SK-N-SH treated with all-trans-retinoic acid at 6 μM for 48 hours (cell line): ENCODE data around the gene ZNF646.

Experiments used
- ATAC-seq: fragments of 200-7000 bp; cut with Tn5 transposase; 3 replicates; pipeline ENCODE4 v1.9.1; 2020; ENCODE audit warnings: mild to moderate bottlenecking, moderate library complexity
- BACH2 ChIP-seq: fragments of 250-450 bp; sonication (Bioruptor Pico); IDR thresholded peaks from 2 replicates; pipeline ENCODE4 v1.9.0; 2021; ENCODE audit warnings: mild to moderate bottlenecking, borderline replicate concordance
- CSDC2 ChIP-seq: fragments of 250-450 bp; sonication (Bioruptor Pico); IDR thresholded peaks from 2 replicates; pipeline ENCODE4 v1.5.0; 2020; ENCODE audit warnings: mild to moderate bottlenecking, moderate library complexity
- ESRRG ChIP-seq: fragments of 250-450 bp; sonication (Bioruptor Pico); IDR thresholded peaks from 2 replicates; pipeline ENCODE4 v1.6.1; 2021; ENCODE audit warnings: mild to moderate bottlenecking
- GLIS3 ChIP-seq: fragments of 250-450 bp; sonication (Bioruptor Pico); IDR thresholded peaks from 2 replicates; pipeline ENCODE4 v1.5.0; 2020; ENCODE audit warnings: mild to moderate bottlenecking, moderate library complexity
- ISL1 ChIP-seq: fragments of 250-450 bp; sonication (Bioruptor Pico); IDR thresholded peaks from 2 replicates; pipeline ENCODE4 v2.1.2; 2022; ENCODE audit warnings: mild to moderate bottlenecking, moderate library complexity
- POU6F1 ChIP-seq: fragments of 250-450 bp; sonication (Bioruptor Pico); IDR thresholded peaks from 2 replicates; pipeline ENCODE4 v1.8.0; 2021; ENCODE audit warnings: low read depth, mild to moderate bottlenecking, moderate library complexity, borderline replicate concordance
- TCF4 ChIP-seq: fragments of 250-450 bp; sonication (Bioruptor Pico); IDR thresholded peaks from 2 replicates; pipeline ENCODE4 v1.8.0; 2021; ENCODE audit warnings: mild to moderate bottlenecking, moderate library complexity, borderline replicate concordance
- ZFP3 ChIP-seq: fragments of 250-450 bp; sonication (Bioruptor Pico); IDR thresholded peaks from 2 replicates; pipeline ENCODE4 v1.5.0; 2020; ENCODE audit warnings: mild to moderate bottlenecking, moderate library complexity
- ZFP30 ChIP-seq: fragments of 450-650 bp; formaldehyde crosslinking; IDR thresholded peaks from 2 replicates; pipeline ENCODE4 v1.5.0; 2022; ENCODE audit warnings: mild to moderate bottlenecking, moderate library complexity
- ZNF565 ChIP-seq: fragments of 450-650 bp; formaldehyde crosslinking; conservative IDR thresholded peaks from 2 replicates; pipeline ENCODE4 v1.5.0; 2020; ENCODE audit warnings: low read depth, mild to moderate bottlenecking, moderate library complexity
- ZNF70 ChIP-seq: fragments of 450-650 bp; formaldehyde crosslinking; IDR thresholded peaks from 2 replicates; pipeline ENCODE4 v1.5.0; 2020; ENCODE audit warnings: mild to moderate bottlenecking, moderate library complexity
- ZNF8 ChIP-seq: fragments of 450-650 bp; formaldehyde crosslinking; IDR thresholded peaks from 2 replicates; pipeline ENCODE4 v1.5.0; 2020; ENCODE audit warnings: mild to moderate bottlenecking, moderate library complexity
- TF ChIP-seq, protein P1 (sequence below): fragments of 250-450 bp; sonication (Bioruptor Pico); IDR thresholded peaks from 2 replicates; pipeline ENCODE4 v1.5.0; 2020; ENCODE audit warnings: mild to moderate bottlenecking, moderate library complexity
- TF ChIP-seq, protein P2 (sequence below): fragments of 250-450 bp; sonication (Bioruptor Pico); IDR thresholded peaks from 2 replicates; pipeline ENCODE4 v1.5.1; 2020; ENCODE audit warnings: low read depth, mild to moderate bottlenecking, moderate library complexity
- TF ChIP-seq, protein P3 (sequence below): fragments of 250-450 bp; sonication (Bioruptor Pico); IDR thresholded peaks from 2 replicates; pipeline ENCODE4 v1.8.0; 2020; ENCODE audit warnings: mild to moderate bottlenecking, moderate library complexity, borderline replicate concordance

The ZNF646 gene

GRCh38 chr16:31077024-31077423 lies 2.8 kb downstream of the ZNF646 start:
- ATAC-seq = no peak
- TF ChIP-seq TCF4 (CRISPR knock-in tag) (no peak), BACH2 (CRISPR knock-in tag) (no peak), POU6F1 (CRISPR knock-in tag) (no peak), ZFP3 (no peak), ZFP30 (CRISPR knock-in tag) (no peak), ESRRG (no peak)
- TF ChIP-seq, protein P1, sequence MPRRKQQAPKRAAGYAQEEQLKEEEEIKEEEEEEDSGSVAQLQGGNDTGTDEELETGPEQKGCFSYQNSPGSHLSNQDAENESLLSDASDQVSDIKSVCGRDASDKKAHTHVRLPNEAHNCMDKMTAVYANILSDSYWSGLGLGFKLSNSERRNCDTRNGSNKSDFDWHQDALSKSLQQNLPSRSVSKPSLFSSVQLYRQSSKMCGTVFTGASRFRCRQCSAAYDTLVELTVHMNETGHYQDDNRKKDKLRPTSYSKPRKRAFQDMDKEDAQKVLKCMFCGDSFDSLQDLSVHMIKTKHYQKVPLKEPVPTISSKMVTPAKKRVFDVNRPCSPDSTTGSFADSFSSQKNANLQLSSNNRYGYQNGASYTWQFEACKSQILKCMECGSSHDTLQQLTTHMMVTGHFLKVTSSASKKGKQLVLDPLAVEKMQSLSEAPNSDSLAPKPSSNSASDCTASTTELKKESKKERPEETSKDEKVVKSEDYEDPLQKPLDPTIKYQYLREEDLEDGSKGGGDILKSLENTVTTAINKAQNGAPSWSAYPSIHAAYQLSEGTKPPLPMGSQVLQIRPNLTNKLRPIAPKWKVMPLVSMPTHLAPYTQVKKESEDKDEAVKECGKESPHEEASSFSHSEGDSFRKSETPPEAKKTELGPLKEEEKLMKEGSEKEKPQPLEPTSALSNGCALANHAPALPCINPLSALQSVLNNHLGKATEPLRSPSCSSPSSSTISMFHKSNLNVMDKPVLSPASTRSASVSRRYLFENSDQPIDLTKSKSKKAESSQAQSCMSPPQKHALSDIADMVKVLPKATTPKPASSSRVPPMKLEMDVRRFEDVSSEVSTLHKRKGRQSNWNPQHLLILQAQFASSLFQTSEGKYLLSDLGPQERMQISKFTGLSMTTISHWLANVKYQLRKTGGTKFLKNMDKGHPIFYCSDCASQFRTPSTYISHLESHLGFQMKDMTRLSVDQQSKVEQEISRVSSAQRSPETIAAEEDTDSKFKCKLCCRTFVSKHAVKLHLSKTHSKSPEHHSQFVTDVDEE (CRISPR knock-in tag) = no peak
- TF ChIP-seq, protein P2, sequence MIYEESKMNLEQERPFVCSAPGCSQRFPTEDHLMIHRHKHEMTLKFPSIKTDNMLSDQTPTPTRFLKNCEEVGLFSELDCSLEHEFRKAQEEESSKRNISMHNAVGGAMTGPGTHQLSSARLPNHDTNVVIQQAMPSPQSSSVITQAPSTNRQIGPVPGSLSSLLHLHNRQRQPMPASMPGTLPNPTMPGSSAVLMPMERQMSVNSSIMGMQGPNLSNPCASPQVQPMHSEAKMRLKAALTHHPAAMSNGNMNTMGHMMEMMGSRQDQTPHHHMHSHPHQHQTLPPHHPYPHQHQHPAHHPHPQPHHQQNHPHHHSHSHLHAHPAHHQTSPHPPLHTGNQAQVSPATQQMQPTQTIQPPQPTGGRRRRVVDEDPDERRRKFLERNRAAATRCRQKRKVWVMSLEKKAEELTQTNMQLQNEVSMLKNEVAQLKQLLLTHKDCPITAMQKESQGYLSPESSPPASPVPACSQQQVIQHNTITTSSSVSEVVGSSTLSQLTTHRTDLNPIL (CRISPR knock-in tag) = no peak

- no peak for ATAC-seq
- TF ChIP-seq ISL1 = no peak
- TF ChIP-seq ZNF8 (CRISPR knock-in tag) = no peak
- TF ChIP-seq, protein P3, sequence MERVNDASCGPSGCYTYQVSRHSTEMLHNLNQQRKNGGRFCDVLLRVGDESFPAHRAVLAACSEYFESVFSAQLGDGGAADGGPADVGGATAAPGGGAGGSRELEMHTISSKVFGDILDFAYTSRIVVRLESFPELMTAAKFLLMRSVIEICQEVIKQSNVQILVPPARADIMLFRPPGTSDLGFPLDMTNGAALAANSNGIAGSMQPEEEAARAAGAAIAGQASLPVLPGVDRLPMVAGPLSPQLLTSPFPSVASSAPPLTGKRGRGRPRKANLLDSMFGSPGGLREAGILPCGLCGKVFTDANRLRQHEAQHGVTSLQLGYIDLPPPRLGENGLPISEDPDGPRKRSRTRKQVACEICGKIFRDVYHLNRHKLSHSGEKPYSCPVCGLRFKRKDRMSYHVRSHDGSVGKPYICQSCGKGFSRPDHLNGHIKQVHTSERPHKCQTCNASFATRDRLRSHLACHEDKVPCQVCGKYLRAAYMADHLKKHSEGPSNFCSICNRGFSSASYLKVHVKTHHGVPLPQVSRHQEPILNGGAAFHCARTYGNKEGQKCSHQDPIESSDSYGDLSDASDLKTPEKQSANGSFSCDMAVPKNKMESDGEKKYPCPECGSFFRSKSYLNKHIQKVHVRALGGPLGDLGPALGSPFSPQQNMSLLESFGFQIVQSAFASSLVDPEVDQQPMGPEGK = no peak
- TF ChIP-seq BACH2 (CRISPR knock-in tag) = no peak
- TF ChIP-seq ZNF70 (CRISPR knock-in tag) = no peak
- TF ChIP-seq CSDC2 (CRISPR knock-in tag) = no peak
- TF ChIP-seq ZFP3 = no peak
- no peak for TF ChIP-seq POU6F1 (CRISPR knock-in tag)
- TF ChIP-seq TCF4 (CRISPR knock-in tag) = no peak
- no peak for TF ChIP-seq ZNF565 (CRISPR knock-in tag)
- TF ChIP-seq GLIS3 (CRISPR knock-in tag) = no peak
- no peak for TF ChIP-seq ZFP30 (CRISPR knock-in tag)
Measured at GRCh38 chr16:31077592-31078396, 3.6 kb downstream of the ZNF646 start.

DNA sequence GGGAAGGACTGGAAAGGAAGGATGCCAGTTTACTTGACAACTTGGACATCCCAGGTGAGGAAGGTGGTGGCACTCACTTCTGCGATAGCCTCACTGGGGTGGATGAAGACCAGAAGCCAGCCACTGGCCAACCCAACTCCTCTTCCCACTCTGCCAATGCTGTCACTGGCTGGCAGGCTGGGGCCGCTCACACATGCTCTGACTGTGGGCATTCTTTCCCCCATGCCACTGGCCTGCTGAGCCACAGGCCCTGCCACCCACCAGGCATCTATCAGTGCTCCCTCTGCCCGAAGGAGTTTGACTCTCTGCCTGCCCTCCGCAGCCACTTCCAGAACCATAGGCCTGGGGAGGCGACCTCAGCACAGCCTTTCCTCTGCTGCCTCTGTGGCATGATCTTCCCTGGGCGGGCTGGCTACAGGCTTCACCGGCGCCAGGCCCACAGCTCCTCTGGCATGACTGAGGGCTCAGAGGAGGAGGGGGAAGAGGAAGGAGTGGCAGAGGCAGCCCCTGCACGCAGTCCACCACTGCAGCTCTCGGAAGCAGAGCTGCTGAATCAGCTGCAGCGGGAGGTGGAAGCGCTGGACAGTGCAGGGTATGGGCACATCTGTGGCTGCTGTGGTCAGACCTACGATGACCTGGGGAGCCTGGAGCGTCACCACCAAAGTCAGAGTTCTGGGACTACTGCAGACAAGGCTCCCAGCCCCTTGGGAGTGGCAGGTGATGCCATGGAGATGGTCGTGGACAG lies 4.5 kb downstream of the ZNF646 start:
- ATAC-seq = no peak
- no peak for TF ChIP-seq POU6F1 (CRISPR knock-in tag)
- TF ChIP-seq ZNF8 (CRISPR knock-in tag) = no peak
- TF ChIP-seq, protein P1 (CRISPR knock-in tag) = no peak
